ENCODE results near the gene POR. TPM values are rescaled to one million over a fixed set of nuclear protein-coding genes. Genes with fewer than 3 reads are reported as not detected.

POR gene
- total and polyA plus RNA-seq, 10 donors, result 49.1 to 170 (median 117) TPM

- H3K36me3 ChIP-seq, result peaks cover 0 to 83% (median 44%) of the 10 kb centered on the region in 6 donors
- H3K9me3 ChIP-seq, result no peaks in the 10 kb centered on the region
- TF ChIP-seq POLR2A (IDR thresholded peaks at IDR 0.05) (no peak), POLR2AphosphoS5 (IDR thresholded peaks at IDR 0.05) (no peak)
- TF ChIP-seq, protein P1, sequence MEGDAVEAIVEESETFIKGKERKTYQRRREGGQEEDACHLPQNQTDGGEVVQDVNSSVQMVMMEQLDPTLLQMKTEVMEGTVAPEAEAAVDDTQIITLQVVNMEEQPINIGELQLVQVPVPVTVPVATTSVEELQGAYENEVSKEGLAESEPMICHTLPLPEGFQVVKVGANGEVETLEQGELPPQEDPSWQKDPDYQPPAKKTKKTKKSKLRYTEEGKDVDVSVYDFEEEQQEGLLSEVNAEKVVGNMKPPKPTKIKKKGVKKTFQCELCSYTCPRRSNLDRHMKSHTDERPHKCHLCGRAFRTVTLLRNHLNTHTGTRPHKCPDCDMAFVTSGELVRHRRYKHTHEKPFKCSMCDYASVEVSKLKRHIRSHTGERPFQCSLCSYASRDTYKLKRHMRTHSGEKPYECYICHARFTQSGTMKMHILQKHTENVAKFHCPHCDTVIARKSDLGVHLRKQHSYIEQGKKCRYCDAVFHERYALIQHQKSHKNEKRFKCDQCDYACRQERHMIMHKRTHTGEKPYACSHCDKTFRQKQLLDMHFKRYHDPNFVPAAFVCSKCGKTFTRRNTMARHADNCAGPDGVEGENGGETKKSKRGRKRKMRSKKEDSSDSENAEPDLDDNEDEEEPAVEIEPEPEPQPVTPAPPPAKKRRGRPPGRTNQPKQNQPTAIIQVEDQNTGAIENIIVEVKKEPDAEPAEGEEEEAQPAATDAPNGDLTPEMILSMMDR (IDR thresholded peaks at IDR 0.05 in 8 of 11, conservative IDR thresholded peaks at IDR 0.05 in 3 of 11), result no peak
- intact Hi-C loops (cut with DNase I; ENCODE audit: low total_unique reads), result no loop called here
- H3K4me1 ChIP-seq, result peaks cover 0 to 57% (median 32%) of the 10 kb centered on the region in 6 donors
- no peak for DNase-seq
- 86 to 97% (median 95%) methylated on average over 6 of the region's 6 CpGs for WGBS, 5 donors
- H3K27ac ChIP-seq, result no peak overlapping the region
- H3K4me3 ChIP-seq, result no peak overlapping the region
- no peaks in the 10 kb centered on the region for H3K27me3 ChIP-seq (replicated peaks in 1 of 7)
Observed at GRCh38 chr7:75960372-75960771, 45.4 kb downstream of the POR start.

GRCh38 chr7:75961218-75961617 is 46.3 kb downstream of the POR start:
- peak; percentile 48 for DNase-seq

GRCh38 chr7:75962607-75963380 is 47.8 kb downstream of the POR start:
- H3K4me1 ChIP-seq, result peaks cover 7 to 66% (median 49%) of the 10 kb centered on the region in 6 donors
- peak; percentile 80 for DNase-seq
- 43 to 47% (median 45%) methylated on average over 18 of the region's 18 CpGs for whole genome bisulfite sequencing, 5 donors

More at GRCh38 chr7:75961218-75961617, 46.3 kb downstream of the POR start:
- Histone ChIP-seq H3K36me3 (peaks cover 0 to 83% (median 36%) of the 10 kb centered on the region in 6 donors), H3K4me3 (no peak overlapping the region), H3K27ac (no peak overlapping the region), H3K27me3 (replicated peaks in 1 of 7) (no peaks in the 10 kb centered on the region), H3K9me3 (no peaks in the 10 kb centered on the region), H3K4me1 (peaks cover 5 to 62% (median 36%) of the 10 kb centered on the region in 6 donors)
- intact Hi-C loops (cut with DNase I; ENCODE audit: low total_unique reads), result no loop called here
- TF ChIP-seq POLR2A (IDR thresholded peaks at IDR 0.05) (no peak), POLR2AphosphoS5 (IDR thresholded peaks at IDR 0.05) (no peak)
- TF ChIP-seq, protein P1 (IDR thresholded peaks at IDR 0.05 in 8 of 11, conservative IDR thresholded peaks at IDR 0.05 in 3 of 11), result no peak
- 95 to 98% (median 96%) methylated on average over 7 of the region's 7 CpGs for WGBS, 5 donors

More at GRCh38 chr7:75962607-75963380, 47.8 kb downstream of the POR start:
- no peak overlapping the region for H3K4me3 ChIP-seq
- H3K27me3 ChIP-seq (replicated peaks in 1 of 7), result no peaks in the 10 kb centered on the region
- H3K27ac ChIP-seq, result peak overlapping the region; percentile 6 to 79 (median 70)
- TF ChIP-seq, protein P1 (IDR thresholded peaks at IDR 0.05 in 8 of 11, conservative IDR thresholded peaks at IDR 0.05 in 3 of 11), result no peak
- peak; percentile 52 to 76 (median 65) for TF ChIP-seq POLR2AphosphoS5 (IDR thresholded peaks at IDR 0.05)
- intact Hi-C loops (cut with DNase I; ENCODE audit: low total_unique reads), result no loop called here
- H3K36me3 ChIP-seq, result peaks cover 0 to 80% (median 22%) of the 10 kb centered on the region in 6 donors
- no peaks in the 10 kb centered on the region for H3K9me3 ChIP-seq
